HFFc6 (cell line): ENCODE data around the gene CCND2. TPM values are rescaled to one million over a fixed set of nuclear protein-coding genes. Genes with fewer than 3 reads are reported as not detected.

Experiments used
- DNase-seq: peaks from one replicate; pipeline ENCODE4 v3.0.0-alpha.2; 2018
- H3K27ac Mint-ChIP-seq: 2 replicates; pipeline ENCODE4 v1.8.0; 2020; ENCODE audit warnings: mild to moderate bottlenecking, mixed read lengths
- H3K27me3 Mint-ChIP-seq: 2 replicates; pipeline ENCODE4 v1.8.0; 2021; ENCODE audit warnings: mild to moderate bottlenecking, moderate library complexity, mixed read lengths; ENCODE audit not compliant: insufficient read depth
- H3K36me3 Mint-ChIP-seq: 2 replicates; pipeline ENCODE4 v1.8.0; 2021; ENCODE audit warnings: low read depth, mixed read lengths
- H3K4me1 Mint-ChIP-seq: 2 replicates; pipeline ENCODE4 v1.8.0; 2020; ENCODE audit warnings: low read depth, mixed read lengths
- H3K4me3 Mint-ChIP-seq: 2 replicates; pipeline ENCODE4 v1.8.0; 2020; ENCODE audit warnings: mild to moderate bottlenecking, moderate library complexity, mixed read lengths
- H3K9me3 Mint-ChIP-seq: 2 replicates; pipeline ENCODE4 v1.8.0; 2020; ENCODE audit warnings: mild to moderate bottlenecking, mixed read lengths
- CTCF ChIP-seq: fragments of 200-600 bp; sonication (generic); IDR thresholded peaks from 2 replicates; pipeline ENCODE4 v1.5.0; 2021; ENCODE audit warnings: antibody characterized with exemption, mild to moderate bottlenecking
- total RNA-seq, 6 experiments: library from RNA; stranded (reverse); fragmentation: NEBNext Ultra II Directional; extraction: Animal tissue kit (Norgen Biotek cat#: 25700); gene quantifications; 2 replicates in 1 of 6; 3 replicates in 5 of 6; pipeline ENCODE4 v1.2.3, GENCODE V29; 2021

CCND2 gene
- total RNA-seq, 6 experiments from 2014 or later: 5.7 to 27.2 (median 24.5) TPM

- Mint-ChIP-seq H3K36me3 (no peaks in the 10 kb centered on the region), H3K4me3 (no peak overlapping the region), H3K27me3 (peaks cover 44% of the 10 kb centered on the region)
These were observed 18.9 kb downstream of the CCND2 start for GRCh38 chr12:4292341-4293073.

GRCh38 chr12:4293299-4293965, 19.9 kb downstream of the CCND2 start:
- H3K4me3 Mint-ChIP-seq: no peak overlapping the region; the same call in 1 of the 2 replicates
- H3K27me3 Mint-ChIP-seq: peaks cover 51% of the 10 kb centered on the region
- H3K36me3 Mint-ChIP-seq: no peaks in the 10 kb centered on the region
- no peak for DNase-seq
- no peaks in the 10 kb centered on the region for H3K9me3 Mint-ChIP-seq
- H3K27ac Mint-ChIP-seq: no peak overlapping the region
- TF ChIP-seq CTCF: no peak
- peaks cover 5% of the 10 kb centered on the region for H3K4me1 Mint-ChIP-seq

More at GRCh38 chr12:4292341-4293073, 18.9 kb downstream of the CCND2 start:
- no peak for TF ChIP-seq CTCF
- H3K4me1 Mint-ChIP-seq: peaks cover 15% of the 10 kb centered on the region
- no peaks in the 10 kb centered on the region for H3K9me3 Mint-ChIP-seq
- DNase-seq: no peak
- H3K27ac Mint-ChIP-seq: no peak overlapping the region

- peaks cover 57% of the 10 kb centered on the region for H3K27me3 Mint-ChIP-seq
- no peak overlapping the region for H3K27ac Mint-ChIP-seq
- DNase-seq: no peak
- no peak overlapping the region; the same call in 1 of the 2 replicates for H3K4me3 Mint-ChIP-seq
- no peaks in the 10 kb centered on the region for H3K36me3 Mint-ChIP-seq
- no peaks in the 10 kb centered on the region; the same call in 1 of the 2 replicates for H3K4me1 Mint-ChIP-seq
- H3K9me3 Mint-ChIP-seq: no peaks in the 10 kb centered on the region
- no peak for TF ChIP-seq CTCF
These were observed 20.5 kb downstream of the CCND2 start for GRCh38 chr12:4293966-4294505.

- H3K27me3 Mint-ChIP-seq: peaks cover 54% of the 10 kb centered on the region
- TF ChIP-seq CTCF: no peak
- H3K9me3 Mint-ChIP-seq: no peaks in the 10 kb centered on the region
- H3K4me3 Mint-ChIP-seq: no peak overlapping the region
- H3K36me3 Mint-ChIP-seq: no peaks in the 10 kb centered on the region
- no peak for DNase-seq
- no peak overlapping the region for H3K27ac Mint-ChIP-seq
- no peaks in the 10 kb centered on the region; the same call in 1 of the 2 replicates for H3K4me1 Mint-ChIP-seq
These were observed 23.2 kb downstream of the CCND2 start for GRCh38 chr12:4296751-4297150.

GRCh38 chr12:4297617-4298016, 24.1 kb downstream of the CCND2 start:
- DNase-seq: no peak
- no peak overlapping the region for H3K4me3 Mint-ChIP-seq
- no peaks in the 10 kb centered on the region for H3K36me3 Mint-ChIP-seq
- H3K4me1 Mint-ChIP-seq: no peaks in the 10 kb centered on the region; the same call in 1 of the 2 replicates
- H3K9me3 Mint-ChIP-seq: no peaks in the 10 kb centered on the region
- no peak for TF ChIP-seq CTCF
- no peak overlapping the region for H3K27ac Mint-ChIP-seq
- peaks cover 52% of the 10 kb centered on the region for H3K27me3 Mint-ChIP-seq
